Psoas muscle (tissue), 8 donors: Measurements from ENCODE around the gene FGD1. TPM values are rescaled to one million over a fixed set of nuclear protein-coding genes. Genes with fewer than 3 reads are reported as not detected.

Experiments used
- ATAC-seq, 4 donors: fragments of 200-7000 bp; cut with Tn5 transposase; one replicate each; pipeline ENCODE4 v1.9.1; 2020; ENCODE audit warnings: moderate library complexity in 3 of 4, mild to moderate bottlenecking in 2 of 4
- DNase-seq, 2 donors: peaks; one replicate each; pipeline ENCODE4 v3.0.0-alpha.2; 2020
- H3K27ac ChIP-seq: fragments of 200-600 bp; one replicate; pipeline ENCODE4 v1.8.0; 2022
- H3K27me3 ChIP-seq, 3 donors: fragments of 200-600 bp in 1 of 3; one replicate each; pipeline versions ENCODE4 v1.6.1 to v1.8.0; 2013 to 2022; ENCODE audit warnings: low read length in 2 of 3, mild to moderate bottlenecking in 2 of 3, moderate library complexity in 1 of 3; ENCODE audit not compliant: insufficient read depth in 3 of 3
- H3K36me3 ChIP-seq, 2 donors: fragments of 200-600 bp in 1 of 2; one replicate each; pipeline versions ENCODE4 v1.6.1 to v1.8.0; 2013 to 2022; ENCODE audit warnings: low read depth in 1 of 2, mild to moderate bottlenecking in 1 of 2, moderate library complexity in 1 of 2; ENCODE audit not compliant: insufficient read depth in 1 of 2
- H3K4me1 ChIP-seq: fragments of 200-600 bp; one replicate; pipeline ENCODE4 v1.8.0; 2022
- H3K4me3 ChIP-seq: fragments of 200-600 bp; one replicate; pipeline ENCODE4 v1.8.0; 2022; ENCODE audit warnings: mild to moderate bottlenecking
- H3K9me3 ChIP-seq: fragments of 200-600 bp; one replicate; pipeline ENCODE4 v1.8.0; 2022
- CTCF ChIP-seq: fragments of 200-600 bp; IDR thresholded peaks from one replicate; pipeline ENCODE4 v1.8.0; 2022; ENCODE audit warnings: antibody characterized with exemption
- WGBS, 3 donors: extraction: QIAGEN DNeasy Blood & Tissue Kit; methylation state at CpG; one replicate each; pipeline versions ENCODE4 v1.1.6 to v1.1.7; 2013; 5-methylcytosine and 5-hydroxymethylcytosine counted together
- intact Hi-C, 2 donors: fragments of 100-400 bp; cut with DNase I; formaldehyde crosslinking; loops; one replicate each; pipeline versions ENCODE4 v1.11.0 to v1.14.2; 2022
- polyA plus RNA-seq, 3 donors: library from polyadenylated mRNA; stranded (reverse); fragments of 200-250 nt; gene quantifications; one replicate each; pipeline ENCODE4 v1.2.3, GENCODE V29; 2013
- total RNA-seq, 4 donors: library from RNA; stranded (reverse); fragmentation: NEBNext Ultra II Directional in 2 of 4; extraction: Animal tissue kit (Norgen Biotek cat#: 25700) in 2 of 4; gene quantifications; one replicate each; pipeline versions ENCODE4 v1.2.1 to v1.2.4, GENCODE V29; 2021 to 2023
- donor health status: healthy with polysubstance abuse.
- donor health status: DM: no; HTN: no; CAD: no; lungs with moderate emphysema.
- donor health status: Bipolar disorder and iron deficiency.
- donor health status: healthy.
- donor health status: DM: yes; HTN: yes; CAD: no.
- donor health status: DM: no; HTN: no; CAD: no.
- donor health status: DM: no; HTN: no; CAD: no.
- donor health status: DM: yes; HTN: yes; CAD: no.

FGD1 gene
- total and polyA plus RNA-seq, 7 donors: 0.38 to 2.1 (median 0.84) TPM

GRCh38 chrX:54484666-54485065 is 11.4 kb downstream of the FGD1 start:
- ATAC-seq: no peak
- peak in 1 of 2 donors; percentile 21 for DNase-seq
- no peaks in the 10 kb centered on the region for H3K4me1 ChIP-seq
- 57 to 60% (median 58%) methylated on average over 3 of the region's 3 CpGs for WGBS, 3 donors
- H3K4me3 ChIP-seq: no peak overlapping the region
- H3K9me3 ChIP-seq: no peaks in the 10 kb centered on the region
- intact Hi-C loops: no loop called here
- H3K36me3 ChIP-seq: no peaks in the 10 kb centered on the region
- no peaks in the 10 kb centered on the region for H3K27me3 ChIP-seq
- no peak overlapping the region for H3K27ac ChIP-seq
- no peak for TF ChIP-seq CTCF

GRCh38 chrX:54483946-54484345 is 12.1 kb downstream of the FGD1 start:
- TF ChIP-seq CTCF: no peak
- H3K4me1 ChIP-seq: no peaks in the 10 kb centered on the region
- intact Hi-C loops: no loop called here
- no peak overlapping the region for H3K4me3 ChIP-seq
- no peaks in the 10 kb centered on the region for H3K27me3 ChIP-seq
- H3K27ac ChIP-seq: no peak overlapping the region
- no peak for DNase-seq
- no peaks in the 10 kb centered on the region for H3K9me3 ChIP-seq
- ATAC-seq: no peak
- 54 to 63% (median 61%) methylated on average over 6 to 9 of the region's 9 CpGs for WGBS, 3 donors
- no peaks in the 10 kb centered on the region for H3K36me3 ChIP-seq

- WGBS, 3 donors: 29 to 37% (median 33%) methylated on average over 17 to 21 of the region's 21 CpGs
- intact Hi-C loops: no loop called here
- TF ChIP-seq CTCF: no peak
- H3K4me3 ChIP-seq: no peak overlapping the region
- H3K27ac ChIP-seq: no peak overlapping the region
- no peaks in the 10 kb centered on the region for H3K9me3 ChIP-seq
- no peaks in the 10 kb centered on the region for H3K27me3 ChIP-seq
- no peak for DNase-seq
- no peaks in the 10 kb centered on the region for H3K36me3 ChIP-seq
- H3K4me1 ChIP-seq: no peaks in the 10 kb centered on the region
- ATAC-seq: no peak
These were observed 13.0 kb downstream of the FGD1 start for GRCh38 chrX:54482839-54483593.

- no peak overlapping the region for H3K27ac ChIP-seq
- no peak overlapping the region for H3K4me3 ChIP-seq
- H3K9me3 ChIP-seq: no peaks in the 10 kb centered on the region
- WGBS, 3 donors: 39 to 57% (median 50%) methylated on average over 8 to 9 of the region's 9 CpGs
- no peak for TF ChIP-seq CTCF
- no peaks in the 10 kb centered on the region for H3K27me3 ChIP-seq
- H3K4me1 ChIP-seq: no peaks in the 10 kb centered on the region
- ATAC-seq (no peak), DNase-seq (no peak)
- H3K36me3 ChIP-seq: no peaks in the 10 kb centered on the region
- intact Hi-C loops: no loop called here
These were observed 16.6 kb downstream of the FGD1 start for GRCh38 chrX:54479136-54480111.
